Measurements from ENCODE around the gene GPATCH8.
"Not testable (repeated sequence)": the region's sequence is repeated elsewhere in the genome, so short reads cannot be mapped to it uniquely, and the experiment has no call there.

Gene GPATCH8

DNA sequence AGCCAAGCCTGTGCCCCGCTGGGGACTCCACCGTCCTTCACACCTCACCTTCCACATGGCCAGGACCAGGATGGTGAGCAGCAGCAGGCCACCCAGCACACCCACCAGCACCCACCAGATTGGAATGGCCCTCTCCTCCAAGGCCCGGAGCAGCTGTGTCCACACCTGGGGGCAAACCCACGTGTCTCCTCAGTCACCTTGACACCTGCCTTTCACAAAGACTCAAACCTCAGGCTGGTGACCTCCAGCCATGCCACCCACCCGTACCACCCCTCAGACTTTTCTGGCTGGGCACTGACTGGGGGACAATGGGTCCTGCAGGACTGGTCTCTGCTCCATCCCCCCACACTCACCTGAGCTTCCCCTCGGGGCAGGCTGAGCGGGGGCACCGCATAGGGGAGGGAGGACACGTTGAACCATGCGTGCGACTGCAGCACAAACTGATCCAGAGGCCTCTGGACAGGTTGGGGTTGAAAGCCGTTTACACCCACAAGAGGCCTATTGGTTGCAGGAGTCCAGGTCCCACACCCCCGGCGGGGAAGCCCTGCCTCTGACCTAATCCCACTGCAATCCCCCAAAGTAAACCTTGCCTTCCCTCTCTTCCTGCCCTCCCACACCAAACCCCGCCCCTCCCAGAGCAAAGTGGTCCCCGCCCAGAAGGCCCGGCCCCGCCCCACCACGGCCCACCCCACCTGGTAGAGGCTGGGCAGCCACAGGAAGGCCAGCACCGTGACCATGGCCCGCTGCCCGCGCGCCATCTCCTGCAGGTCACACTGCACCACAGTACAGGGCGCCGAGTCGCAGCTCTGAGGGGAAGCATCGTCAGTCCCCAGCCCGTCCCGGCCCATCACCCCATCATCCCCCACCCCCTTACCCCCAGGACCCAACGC, 128.7 kb downstream of the GPATCH8 start:
- no peak for DNase-seq (ENCODE audit: low read depth)

DNA sequence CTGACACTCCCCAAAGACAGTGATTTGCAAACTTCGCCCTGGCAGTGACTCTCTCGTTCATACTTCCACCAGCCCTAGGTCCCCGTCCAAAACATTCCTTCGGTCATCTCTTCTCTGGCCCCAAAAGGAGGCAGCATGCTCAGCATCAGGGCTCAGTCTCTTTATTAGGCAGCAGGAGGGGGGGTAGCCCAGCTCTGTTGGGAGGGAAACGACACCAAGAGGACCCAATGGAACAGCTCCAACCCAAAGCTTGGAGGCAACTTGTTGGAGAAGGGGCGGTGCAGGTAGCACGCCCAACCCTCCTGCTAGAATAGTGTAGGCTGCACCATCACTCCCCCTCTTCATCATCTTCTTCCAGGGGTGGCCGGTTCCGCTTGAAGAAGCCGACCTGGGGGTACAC, 131.2 kb downstream of the GPATCH8 start:
- no peak for DNase-seq (ENCODE audit: low read depth)

GRCh38 chr17:44369414-44370023, 133.7 kb downstream of the GPATCH8 start:
- not testable (repeated sequence) for DNase-seq (ENCODE audit: low read depth)

- not testable (repeated sequence) for DNase-seq (ENCODE audit: low read depth)
Measured at GRCh38 chr17:44368391-44369243, 134.6 kb downstream of the GPATCH8 start.

DNA sequence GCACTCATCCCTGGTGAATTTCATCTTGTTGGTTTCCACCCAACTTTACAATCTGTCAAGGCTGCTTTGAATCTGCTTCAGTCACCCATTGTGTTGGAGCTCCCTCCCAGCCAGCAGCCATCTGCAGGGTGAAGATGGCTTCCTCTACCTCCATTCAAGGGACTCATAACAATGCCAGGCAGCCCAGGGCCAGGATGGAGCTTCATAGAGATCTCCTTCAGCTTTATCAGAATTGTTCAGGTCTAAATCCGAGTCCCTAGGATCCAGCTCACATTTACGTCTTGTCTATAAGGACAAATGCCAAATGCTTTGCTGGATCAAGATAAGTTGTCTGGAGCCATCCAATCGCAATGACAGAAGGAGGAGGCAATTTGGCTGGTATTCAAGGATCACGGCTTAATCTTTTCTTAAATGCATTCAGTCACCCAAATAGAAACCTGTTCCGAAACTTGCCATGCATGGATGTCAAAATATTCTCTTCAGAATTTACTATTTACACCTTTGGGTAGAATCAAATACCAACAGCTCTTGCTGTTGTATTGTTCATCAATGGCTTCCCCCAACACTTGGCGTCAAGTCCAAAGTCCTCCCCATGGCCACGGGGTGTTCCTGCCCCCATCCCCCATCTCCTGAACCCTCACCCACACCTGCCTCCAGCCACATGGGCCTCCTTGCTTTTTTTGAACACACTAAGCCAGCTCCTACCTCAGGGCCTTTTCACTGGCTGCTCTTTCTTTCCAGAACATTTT, 135.8 kb downstream of the GPATCH8 start:
- DNase-seq (ENCODE audit: low read depth): no peak

GRCh38 chr17:44365051-44365450, 138.2 kb downstream of the GPATCH8 start:
- not testable (repeated sequence) for DNase-seq (ENCODE audit: low read depth)

DNA sequence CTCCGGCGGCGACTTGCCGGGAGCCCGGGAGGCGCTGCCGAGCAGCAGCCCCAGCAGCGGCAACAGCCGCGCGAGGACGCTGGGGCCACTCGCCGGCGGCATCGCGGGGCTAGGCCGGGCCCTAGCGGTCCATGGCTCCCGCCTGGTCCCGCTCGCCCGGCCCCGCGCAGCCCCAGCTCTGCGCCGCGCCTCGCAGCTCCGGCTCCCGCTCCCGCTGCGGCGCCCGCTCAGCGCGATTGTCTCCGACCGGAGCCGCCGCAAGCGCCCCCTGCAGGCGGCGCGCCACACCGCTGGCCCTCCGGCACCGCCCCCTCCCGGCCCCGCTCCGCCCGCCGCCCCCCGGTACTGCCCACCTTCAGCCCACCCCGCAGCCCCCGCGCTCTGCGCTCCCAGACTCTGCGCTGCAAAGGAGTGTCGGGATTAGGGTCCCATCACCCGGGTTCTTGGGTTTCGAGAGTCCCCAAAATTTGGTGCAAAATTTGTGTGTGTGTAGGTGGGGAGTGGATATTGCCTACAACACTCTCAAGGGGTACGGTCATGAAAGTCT, 139.5 kb downstream of the GPATCH8 start, which contains the start of gene FAM171A2:
FAM171A2 (minus strand) TSS at position 241 of the 547 bp plus-strand sequence; CDS start at position 102, 139 bp downstream.
- DNase-seq (ENCODE audit: low read depth): peak; percentile 31

DNA sequence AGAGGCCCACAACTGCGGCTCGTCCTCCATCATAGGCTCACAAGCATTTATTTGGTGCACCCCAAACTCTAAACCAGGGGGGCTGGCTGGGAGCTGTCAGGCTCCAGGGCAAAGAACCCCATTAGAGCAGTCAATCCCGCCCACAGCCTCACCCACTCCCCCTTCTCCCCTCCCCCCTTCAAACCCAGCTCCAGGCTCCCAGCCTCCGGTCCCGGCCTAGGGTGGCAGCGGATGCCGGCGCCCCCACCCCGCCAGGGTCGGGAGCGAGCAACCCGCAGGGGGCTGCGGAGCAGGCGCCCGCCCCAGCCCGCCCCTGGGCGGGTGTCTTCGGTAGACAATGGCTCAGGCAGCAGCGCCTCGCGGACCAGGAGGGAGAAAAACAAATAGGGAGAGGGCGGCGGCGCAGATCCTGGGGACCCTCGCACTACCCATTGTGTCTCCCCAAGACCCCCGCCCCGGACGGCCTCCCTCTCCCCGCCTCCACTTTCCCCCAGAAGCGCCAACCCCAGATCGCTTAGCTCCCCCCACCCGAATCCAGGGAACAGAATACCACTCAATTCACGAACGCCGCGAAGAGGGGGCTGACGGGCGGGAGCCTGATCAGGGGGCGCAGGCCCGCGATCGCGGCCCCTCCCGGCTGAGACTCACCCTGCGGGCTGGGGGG, 140.1 kb downstream of the GPATCH8 start:
- DNase-seq (ENCODE audit: low read depth): no peak

GRCh38 chr17:44362459-44362948, 140.7 kb downstream of the GPATCH8 start:
- no peak for DNase-seq (ENCODE audit: low read depth)

GRCh38 chr17:44361292-44362260, 141.6 kb downstream of the GPATCH8 start:
- no peak for DNase-seq (ENCODE audit: low read depth)

DNA sequence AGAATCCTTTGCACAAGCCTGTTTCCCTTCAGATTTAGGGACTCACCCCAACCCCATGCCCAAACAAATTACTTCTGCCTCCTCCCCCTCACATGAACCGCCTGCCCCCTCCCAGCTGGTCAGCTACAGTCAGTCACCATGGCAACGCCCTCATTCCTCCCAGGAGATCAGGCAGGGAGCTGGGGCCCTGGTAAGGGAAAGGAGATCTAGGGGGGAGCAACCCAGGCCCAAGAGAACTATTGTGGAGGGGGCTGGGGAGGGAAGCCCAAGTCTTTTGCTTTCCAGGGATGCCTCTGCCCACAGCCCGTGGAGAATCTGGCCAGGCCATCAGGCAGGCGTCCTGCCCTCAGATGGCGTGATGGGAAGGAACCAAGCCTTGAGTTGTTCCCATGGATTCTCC, 142.4 kb downstream of the GPATCH8 start:
- no peak for DNase-seq (ENCODE audit: low read depth)

GRCh38 chr17:44360144-44360533, 143.1 kb downstream of the GPATCH8 start:
- no peak for DNase-seq (ENCODE audit: low read depth)

DNA sequence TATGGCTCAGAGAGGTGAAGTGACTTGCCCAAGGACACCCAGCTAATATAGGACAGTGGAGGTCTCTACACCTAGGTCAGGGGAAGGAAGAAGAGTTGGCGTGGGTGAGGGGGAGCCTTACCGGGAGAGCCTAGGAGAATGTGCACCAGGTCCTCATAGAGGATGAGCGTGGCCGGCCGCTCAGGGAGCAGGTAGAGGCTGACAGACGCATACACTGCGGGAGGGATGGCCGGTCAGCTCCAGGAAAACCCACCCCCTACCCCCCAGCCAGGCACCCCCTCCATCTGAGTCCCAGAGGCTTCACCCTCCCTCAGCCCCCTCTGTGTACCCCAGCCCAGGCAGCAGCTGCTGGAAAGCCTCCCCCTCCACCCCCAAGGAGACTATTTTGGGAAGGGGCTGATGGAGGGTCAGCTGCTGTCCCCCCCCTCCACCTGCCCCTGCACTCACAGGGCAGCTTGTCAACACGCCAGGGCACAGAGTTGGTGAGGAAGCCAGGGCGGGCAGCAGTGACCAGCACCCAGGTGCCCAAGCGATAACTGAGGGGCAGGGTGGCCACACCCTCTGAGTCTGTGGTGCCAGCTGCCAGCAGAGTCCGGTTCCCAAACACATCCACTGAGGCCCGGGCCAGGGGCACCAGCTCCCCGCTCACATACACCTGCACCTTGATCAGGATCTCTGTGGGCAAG, 143.6 kb downstream of the GPATCH8 start:
- DNase-seq (ENCODE audit: low read depth): no peak

GRCh38 chr17:44359006-44359405, 144.2 kb downstream of the GPATCH8 start:
- DNase-seq (ENCODE audit: low read depth): no peak

GRCh38 chr17:44358066-44358465, 145.1 kb downstream of the GPATCH8 start:
- DNase-seq (ENCODE audit: low read depth): no peak

DNA sequence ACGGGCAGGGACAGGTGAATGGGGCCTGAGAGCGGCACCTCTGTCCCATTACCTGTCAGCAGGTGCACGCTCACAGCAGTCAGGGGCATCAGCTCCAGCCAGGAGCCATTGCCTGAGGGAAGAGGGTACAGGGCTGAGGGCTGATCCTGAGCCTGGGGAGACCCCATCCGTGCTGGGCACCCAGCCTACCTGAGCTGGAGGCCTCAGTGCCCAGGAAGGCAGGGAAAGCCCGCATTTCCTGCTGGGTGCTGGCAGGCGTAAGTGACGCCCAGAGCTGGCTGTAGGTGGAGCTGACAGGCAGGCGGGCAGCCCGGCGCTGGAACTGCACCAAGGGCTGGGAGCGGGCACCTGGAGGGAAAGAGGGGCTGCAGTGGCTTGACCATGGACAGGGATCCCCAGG, 147.0 kb downstream of the GPATCH8 start:
- no peak for DNase-seq (ENCODE audit: low read depth)

- DNase-seq (ENCODE audit: low read depth): no peak
Measured at GRCh38 chr17:44355642-44356099, 147.5 kb downstream of the GPATCH8 start.
